Hematopoietic multipotent progenitor cell treated with erythropoietin and hydrocortisone succinate and interleukin-3 and kit ligand, for 17 days (in vitro differentiated cells): Measurements from ENCODE around the gene BAZ1A.

Experiments
- DNase-seq: peaks from one replicate; pipeline ENCODE4 v3.0.0-alpha.2; 2015; ENCODE audit warnings: low spot score

The BAZ1A gene

GRCh38 chr14:34875031-34875922 lies at the start of gene BAZ1A:
BAZ1A (minus strand) TSS chr14:34875360; CDS start chr14:34874604, 756 bp downstream.
- peak; percentile 70 for DNase-seq

DNA sequence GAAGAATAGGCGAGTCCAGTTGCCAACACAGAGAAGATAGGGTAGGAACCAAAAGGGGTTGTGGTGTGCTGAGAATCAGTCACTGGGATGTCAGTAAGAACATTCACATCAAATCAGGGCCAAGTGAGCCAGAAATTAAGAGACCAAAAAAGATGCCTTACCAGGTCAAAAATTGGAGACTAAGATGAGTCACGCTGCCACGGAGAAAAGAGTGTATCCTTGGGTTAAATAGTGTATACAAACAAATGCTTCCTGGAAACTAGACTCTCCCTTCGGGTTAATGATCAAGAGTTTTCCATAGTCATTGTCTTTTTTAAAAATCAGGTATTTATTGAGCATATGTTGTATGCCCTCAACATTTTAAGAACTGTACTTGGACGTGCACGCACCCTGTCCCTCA lies 45.2 kb upstream of the BAZ1A start:
- no peak for DNase-seq

DNA sequence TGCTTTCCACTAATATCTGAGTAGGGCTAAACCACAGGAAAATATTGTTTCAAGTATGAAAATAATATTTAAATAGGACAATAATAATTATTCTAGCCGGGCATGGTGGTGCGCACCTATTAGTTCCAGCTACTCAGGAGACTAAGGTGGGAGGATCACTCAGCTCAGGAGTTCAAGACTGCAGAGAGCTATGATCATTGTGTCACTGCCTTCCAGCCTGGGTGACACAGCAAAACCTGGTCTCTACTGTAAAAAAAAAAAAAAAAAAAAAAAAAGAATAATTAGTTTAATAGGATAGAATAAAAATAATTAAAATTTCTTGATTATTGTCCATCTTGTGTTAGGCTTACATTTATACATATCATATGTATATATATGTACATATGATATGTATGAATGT lies 38.5 kb upstream of the BAZ1A start:
- DNase-seq, result no peak

DNA sequence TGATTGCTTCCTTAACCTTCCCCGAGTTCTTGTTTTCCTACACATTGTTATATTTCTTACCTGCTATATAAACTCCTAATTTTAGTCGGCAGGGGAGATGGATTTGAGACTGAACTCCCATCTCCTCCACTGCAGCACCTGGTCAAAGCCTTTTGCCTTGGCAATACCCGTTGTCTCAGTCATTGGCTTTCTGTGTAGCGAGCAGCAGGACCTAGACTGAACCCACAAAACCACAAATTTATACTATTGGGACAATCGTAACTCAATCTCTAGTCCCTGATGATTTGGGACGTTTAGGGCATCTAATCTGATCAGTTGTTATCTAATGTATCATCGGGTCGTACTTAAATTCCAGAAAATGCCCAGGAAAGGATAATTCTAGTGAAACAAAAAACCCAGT lies 37.8 kb upstream of the BAZ1A start:
- DNase-seq, result no peak

DNA sequence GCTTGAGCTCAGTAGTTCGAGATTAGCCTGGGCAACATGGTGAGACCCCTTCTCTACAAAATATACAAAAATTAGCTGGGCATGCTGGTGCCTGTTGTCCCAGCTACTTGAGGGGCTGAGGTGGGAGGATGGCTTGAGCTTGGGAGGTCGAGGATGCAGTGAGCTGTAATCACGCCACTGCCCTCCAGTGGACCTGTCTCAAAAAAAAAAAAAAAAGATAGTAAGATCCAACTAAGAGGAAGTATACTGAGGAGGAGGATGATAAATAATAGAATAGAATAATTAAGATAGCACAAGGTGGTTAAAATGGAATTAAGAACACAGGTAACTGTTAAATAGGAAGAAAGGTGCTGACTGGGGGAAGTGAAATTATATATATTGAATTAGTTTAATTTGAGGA lies 37.0 kb upstream of the BAZ1A start:
- no peak for DNase-seq

DNA sequence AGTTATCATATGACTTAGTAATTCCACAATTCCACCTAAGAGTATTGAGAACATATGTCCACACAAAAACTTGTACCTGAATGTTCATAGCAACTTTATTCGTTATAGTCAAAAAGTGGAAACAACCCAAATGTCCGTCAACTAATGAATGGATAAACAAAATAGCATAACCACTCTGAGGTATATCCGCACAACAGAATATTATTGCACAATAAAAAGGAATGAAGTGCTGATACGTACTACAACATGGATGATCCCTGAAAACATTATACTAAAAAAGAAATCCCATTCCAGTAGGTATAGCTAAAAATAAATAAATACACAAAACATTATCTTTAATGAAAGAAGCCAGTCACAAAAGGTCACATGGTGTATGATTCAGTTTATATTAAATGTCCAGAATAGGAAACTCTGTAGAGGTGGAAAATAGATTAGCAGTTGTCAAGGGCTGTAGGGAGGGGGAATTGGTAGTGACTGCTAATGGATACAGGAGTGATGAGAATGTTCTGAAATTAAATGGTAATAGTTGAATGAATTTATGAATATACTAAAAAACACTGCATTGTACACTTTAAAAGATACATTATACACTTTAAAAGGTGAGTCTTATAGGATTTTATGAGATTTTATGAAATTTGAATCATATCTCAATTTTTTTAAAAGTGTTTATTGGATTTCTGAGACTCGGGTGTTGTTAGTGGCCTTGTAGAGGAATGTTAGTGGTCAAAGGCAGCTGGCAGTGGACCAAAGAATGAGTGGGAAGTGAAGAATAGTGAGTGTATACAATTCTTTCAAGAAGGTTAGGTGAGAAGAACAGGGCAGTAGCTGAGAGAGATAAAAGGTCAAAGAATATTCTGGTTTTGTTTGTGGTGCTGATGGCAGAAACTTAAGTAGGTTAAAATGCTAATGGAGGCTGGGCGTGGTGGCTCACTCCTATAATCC lies 36.3 kb upstream of the BAZ1A start:
- DNase-seq, result no peak

- no peak for DNase-seq
Measured at GRCh38 chr14:34906287-34906686, 31.1 kb upstream of the BAZ1A start.

- no peak for DNase-seq
Measured at GRCh38 chr14:34895277-34895676, 20.1 kb upstream of the BAZ1A start.

DNA sequence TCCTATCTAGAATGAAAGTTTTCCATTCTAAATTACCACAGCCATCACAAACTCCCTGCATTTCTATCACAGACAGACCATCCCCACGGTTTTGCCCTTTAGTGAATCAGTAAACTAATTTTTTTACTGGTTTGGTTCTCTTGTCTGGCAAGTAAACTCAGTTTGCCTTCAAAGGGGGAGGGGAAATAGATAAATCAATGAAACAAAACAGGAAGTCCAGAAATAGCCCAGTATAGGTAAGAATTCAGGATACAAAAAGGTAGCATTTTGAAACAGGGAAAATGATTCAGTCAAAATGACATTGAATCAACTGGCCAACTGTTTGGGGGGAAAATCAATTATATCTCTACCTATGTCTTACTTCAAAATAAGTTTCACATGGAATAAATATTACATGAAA lies 15.8 kb upstream of the BAZ1A start:
- no peak for DNase-seq

- no peak for DNase-seq
Measured at GRCh38 chr14:34888186-34888585, 13.0 kb upstream of the BAZ1A start.

- no peak for DNase-seq
Measured at GRCh38 chr14:34883954-34884353, 8.8 kb upstream of the BAZ1A start.

- peak; percentile 57 for DNase-seq
Measured at GRCh38 chr14:34874386-34875030, 652 bp downstream of the BAZ1A start.

GRCh38 chr14:34873589-34874385 lies 1.4 kb downstream of the BAZ1A start:
- peak; percentile 80 for DNase-seq

GRCh38 chr14:34872822-34873588 lies 2.2 kb downstream of the BAZ1A start:
- DNase-seq, result peak; percentile 77

- no peak for DNase-seq
Measured at GRCh38 chr14:34867199-34867598, 8.0 kb downstream of the BAZ1A start.

GRCh38 chr14:34865889-34866574 lies 9.1 kb downstream of the BAZ1A start:
- no peak for DNase-seq

DNA sequence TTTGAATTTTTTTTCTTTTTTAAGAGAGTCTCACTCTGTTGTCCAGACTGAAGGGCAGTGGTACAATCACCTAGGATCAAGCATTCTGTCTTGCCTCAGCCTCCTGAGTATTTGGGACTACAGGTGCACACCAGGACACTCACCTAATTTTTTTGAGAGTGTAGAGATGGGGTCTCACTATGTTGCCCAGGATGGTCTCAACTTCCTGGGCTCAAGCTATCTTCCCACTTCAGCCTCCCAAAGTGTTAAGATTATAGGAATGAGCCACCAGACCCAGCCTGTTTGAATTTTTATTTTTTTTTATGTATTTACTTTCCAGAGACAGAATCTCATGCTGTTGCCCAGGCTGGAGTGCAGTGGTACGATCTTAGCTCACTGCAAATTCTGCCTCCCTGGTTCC lies 11.3 kb downstream of the BAZ1A start:
- DNase-seq, result no peak

GRCh38 chr14:34858765-34859164 lies 16.4 kb downstream of the BAZ1A start:
- DNase-seq, result no peak

DNA sequence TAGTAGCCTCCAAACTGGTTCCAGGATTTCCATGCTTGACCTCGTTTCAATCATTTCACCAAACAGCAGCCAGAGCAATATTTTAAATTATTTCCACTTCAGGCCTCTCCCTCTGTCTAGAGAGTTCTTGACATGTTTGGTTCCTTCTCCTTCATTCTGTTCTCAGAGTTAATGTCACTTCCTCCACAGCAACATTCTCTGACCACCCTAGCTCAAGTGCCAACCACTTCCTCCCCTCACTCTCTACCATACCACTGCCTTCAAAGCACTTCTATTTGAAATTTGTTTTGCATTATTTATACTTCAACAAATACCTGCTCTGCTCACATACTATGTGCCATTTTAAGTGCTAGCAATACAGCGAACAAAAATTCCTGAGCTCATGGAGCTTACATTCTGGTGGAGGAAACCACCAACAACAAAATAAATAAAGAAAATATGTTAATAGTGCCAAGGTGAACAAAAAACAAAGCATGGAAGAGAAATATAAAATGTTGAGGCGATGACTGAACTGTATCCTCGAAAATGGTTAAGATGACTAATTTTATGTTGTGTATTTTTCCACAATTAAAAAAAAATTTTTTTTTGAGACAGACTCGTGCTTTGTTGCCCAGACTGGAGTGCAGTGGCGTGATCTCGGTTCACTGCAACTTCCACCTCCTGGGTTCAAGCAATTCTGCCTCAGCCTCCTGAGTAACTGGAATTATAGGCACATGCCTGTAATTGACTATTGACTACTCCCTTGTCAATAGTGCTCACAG lies 17.3 kb downstream of the BAZ1A start:
- DNase-seq, result no peak
